Esophagus squamous epithelium (tissue), 5 donors: Measurements from ENCODE around the gene FOXC1. TPM values are rescaled to one million over a fixed set of nuclear protein-coding genes. Genes with fewer than 3 reads are reported as not detected.

ENCODE experiments used
- DNase-seq: peaks from one replicate; lab custom pipeline; 2025; lab: John Stamatoyannopoulos, UW
- H3K27ac ChIP-seq, 4 donors: fragments of 200-600 bp; sonication (generic); one replicate each; pipeline ENCODE4 v1.5.1; 2016 to 2019; ENCODE audit warnings: mild to moderate bottlenecking in 1 of 4
- H3K27me3 ChIP-seq, 4 donors: fragments of 200-600 bp; sonication (generic); 1 replicate in 3 of 4; 2 replicates in 1 of 4; pipeline versions ENCODE4 v1.5.1 to v1.6.0; 2017 to 2021; ENCODE audit warnings: antibody characterized with exemption in 1 of 4
- H3K36me3 ChIP-seq, 3 donors: fragments of 200-600 bp; sonication (generic); one replicate each; pipeline ENCODE4 v1.5.1; 2016 to 2019
- H3K4me1 ChIP-seq, 3 donors: fragments of 200-600 bp; sonication (generic); one replicate each; pipeline ENCODE4 v1.5.1; 2017 to 2019
- H3K4me3 ChIP-seq, 4 donors: fragments of 200-600 bp; sonication (generic); 1 replicate in 3 of 4; 2 replicates in 1 of 4; pipeline ENCODE4 v1.5.1; 2016 to 2019; ENCODE audit warnings: mild to moderate bottlenecking in 2 of 4, moderate library complexity in 1 of 4
- H3K9me3 ChIP-seq, 3 donors: fragments of 200-600 bp; sonication (generic); one replicate each; pipeline ENCODE4 v1.5.1; 2016 to 2019
- CTCF ChIP-seq, 6 experiments: fragments of 450-650 bp in 4 of 6; fragments of 200-600 bp in 2 of 6; sonication (generic) in 2 of 6; IDR thresholded peaks; one replicate each; pipeline ENCODE4 v1.5.1; 2016 to 2019; ENCODE audit warnings: antibody characterized with exemption in 6 of 6, mild to moderate bottlenecking in 4 of 6, moderate library complexity in 4 of 6
- POLR2A ChIP-seq, 4 donors: fragments of 450-650 bp; IDR thresholded peaks; one replicate each; pipeline ENCODE4 v1.6.1; 2017; ENCODE audit warnings: antibody characterized with exemption in 4 of 4, mild to moderate bottlenecking in 4 of 4, moderate library complexity in 3 of 4
- WGBS, 2 donors: methylation state at CpG; one replicate each; pipeline ENCODE4 v1.1.5; 2018; 5-methylcytosine and 5-hydroxymethylcytosine counted together
- intact Hi-C: fragments of 100-400 bp; cut with DNase I; formaldehyde crosslinking; loops from one replicate; pipeline ENCODE4 v1.15.0; 2022
- total RNA-seq, 4 donors: library from RNA; depleted of rRNA; stranded (reverse); fragments of >200 nt; gene quantifications; one replicate each; pipeline ENCODE4 v1.1.0, GENCODE V29; 2016
- donor health status: DM: yes; HTN: yes; CAD: no.

FOXC1 gene
- 1 to 10 TPM; 2.2 to 6.0 (median 3.4) TPM for total RNA-seq

GRCh38 chr6:1609648-1610496 lies at the start of gene FOXC1:
Gene FOXC1, plus strand, starts transcription at chr6:1609915. Its CDS starts 531 bp downstream, at chr6:1610446.
- Histone ChIP-seq H3K27ac (peak within 1 kb of the TSS; percentile 85 to 96 (median 89)), H3K9me3 (no peaks in the 10 kb centered on the region), H3K27me3 (peaks cover 12 to 99% (median 39%) of the 10 kb centered on the region in 4 donors), H3K4me3 (peak within 1 kb of the TSS; percentile 57 to 83 (median 63)), H3K4me1 (peaks cover 24 to 90% (median 48%) of the 10 kb centered on the region in 3 donors), H3K36me3 (no peaks in the 10 kb centered on the region)
- WGBS, 2 donors: 0% methylated on average over 25 of the region's 115 CpGs; no CpG with 5 or more reads in 1 of the 2 donors
- no peak for DNase-seq
- intact Hi-C loops: loop anchor here (10.0 kb wide), 2 partner anchors 505 to 845 kb away; no protein-coding TSS in a partner anchor
- TF ChIP-seq CTCF (IDR thresholded peaks at IDR 0.05) (no peak), POLR2A (IDR thresholded peaks at IDR 0.05) (peak in 1 of 4 donors; percentile 59)

GRCh38 chr6:1560281-1561058 lies 49.2 kb upstream of the FOXC1 start:
- no peak for DNase-seq
- 58 to 70% methylated on average over 4 of the region's 4 CpGs for WGBS, 2 donors
- Histone ChIP-seq H3K9me3 (no peaks in the 10 kb centered on the region), H3K4me3 (no peak overlapping the region), H3K36me3 (no peaks in the 10 kb centered on the region), H3K27me3 (peaks cover 0 to 9% (median 0%) of the 10 kb centered on the region in 4 donors), H3K4me1 (no peaks in the 10 kb centered on the region), H3K27ac (no peak overlapping the region)
- intact Hi-C loops: no loop called here
- TF ChIP-seq CTCF (IDR thresholded peaks at IDR 0.05) (no peak), POLR2A (IDR thresholded peaks at IDR 0.05) (no peak)

GRCh38 chr6:1561355-1561754 lies 48.4 kb upstream of the FOXC1 start:
- Histone ChIP-seq H3K9me3 (no peaks in the 10 kb centered on the region), H3K4me3 (no peak overlapping the region), H3K27me3 (peaks cover 0 to 9% (median 0%) of the 10 kb centered on the region in 4 donors), H3K27ac (no peak overlapping the region), H3K4me1 (no peaks in the 10 kb centered on the region), H3K36me3 (no peaks in the 10 kb centered on the region)
- intact Hi-C loops: no loop called here
- WGBS, 2 donors: 68 to 71% methylated on average over 2 of the region's 2 CpGs
- no peak for TF ChIP-seq CTCF (IDR thresholded peaks at IDR 0.05)
- no peak for TF ChIP-seq POLR2A (IDR thresholded peaks at IDR 0.05)
- no peak for DNase-seq

GRCh38 chr6:1562171-1562955 lies 47.4 kb upstream of the FOXC1 start:
- Histone ChIP-seq H3K27me3 (peaks cover 0 to 5% (median 0%) of the 10 kb centered on the region in 4 donors), H3K9me3 (no peaks in the 10 kb centered on the region), H3K4me1 (no peaks in the 10 kb centered on the region), H3K27ac (no peak overlapping the region), H3K36me3 (no peaks in the 10 kb centered on the region), H3K4me3 (no peak overlapping the region)
- DNase-seq: no peak
- intact Hi-C loops: no loop called here
- WGBS, 2 donors: 78 to 85% methylated on average over 4 of the region's 4 CpGs
- TF ChIP-seq CTCF (IDR thresholded peaks at IDR 0.05) (no peak), POLR2A (IDR thresholded peaks at IDR 0.05) (no peak)
